ENCODE data around the gene FKBP5. TPM values are rescaled to one million over a fixed set of nuclear protein-coding genes. Genes with fewer than 3 reads are reported as not detected.
A peak's percentile ranks its signal among the peaks of the same experiment; 100 is the strongest.

The FKBP5 gene
- total RNA-seq, 1 experiment from 2014 or later: 9.4 TPM

DNA sequence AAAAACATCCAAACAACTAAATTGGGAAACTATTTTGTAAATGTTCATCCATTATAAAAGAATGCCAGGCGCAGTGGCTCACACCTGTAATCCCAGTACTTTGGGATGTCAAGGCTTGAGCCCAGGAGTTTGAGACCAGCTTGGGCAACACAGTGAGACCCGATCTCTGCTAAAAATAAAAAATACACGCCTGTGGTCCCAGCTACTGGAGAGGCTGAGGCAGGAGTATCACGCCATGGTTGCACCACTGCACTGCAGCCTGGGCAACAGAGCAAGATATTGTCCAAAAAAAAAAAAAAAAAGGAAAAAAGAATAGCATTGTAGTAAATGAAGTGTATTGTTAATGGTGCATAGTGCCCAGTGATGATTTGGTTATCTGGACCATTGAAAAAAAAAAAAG is 38.7 kb downstream of the FKBP5 start:
- H3K27me3 ChIP-seq: no peaks in the 10 kb centered on the region
- H3K36me3 ChIP-seq: no peaks in the 10 kb centered on the region
- no peak for DNase-seq
- no peak overlapping the region for H3K4me3 ChIP-seq
- H3K9me3 ChIP-seq: no peaks in the 10 kb centered on the region; the same call in 1 of the 2 replicates

- Histone ChIP-seq H3K27me3 (no peaks in the 10 kb centered on the region), H3K9me3 (no peaks in the 10 kb centered on the region)
- DNase-seq: no peak
Measured at GRCh38 chr6:35648203-35648602, 40.5 kb downstream of the FKBP5 start.

DNA sequence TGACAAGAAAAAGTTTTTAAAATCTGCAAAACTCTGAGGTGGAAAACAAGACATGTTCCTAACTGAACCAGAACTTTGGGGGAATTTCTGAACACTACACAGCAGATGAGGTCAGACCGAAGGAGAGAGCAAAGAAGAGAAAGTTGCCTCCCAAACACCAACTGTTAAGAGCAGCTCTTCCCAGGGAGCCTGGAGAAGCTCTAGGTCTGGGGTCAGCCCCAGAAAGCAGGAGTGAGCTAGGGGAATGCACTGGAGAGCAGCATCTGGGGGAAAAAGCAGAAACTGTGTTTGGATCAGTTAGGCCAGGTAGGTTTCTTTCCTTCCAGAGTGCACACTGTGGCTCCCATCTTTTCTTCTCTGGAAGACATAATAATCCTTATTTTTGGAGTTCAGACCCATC is 41.3 kb downstream of the FKBP5 start:
- H3K36me3 ChIP-seq: no peaks in the 10 kb centered on the region
- no peak for DNase-seq
- no peak overlapping the region for H3K4me3 ChIP-seq
- no peaks in the 10 kb centered on the region for H3K27me3 ChIP-seq
- H3K9me3 ChIP-seq: no peaks in the 10 kb centered on the region

More at GRCh38 chr6:35648203-35648602, 40.5 kb downstream of the FKBP5 start:
- no peaks in the 10 kb centered on the region for H3K36me3 ChIP-seq
- no peak overlapping the region for H3K4me3 ChIP-seq

DNA sequence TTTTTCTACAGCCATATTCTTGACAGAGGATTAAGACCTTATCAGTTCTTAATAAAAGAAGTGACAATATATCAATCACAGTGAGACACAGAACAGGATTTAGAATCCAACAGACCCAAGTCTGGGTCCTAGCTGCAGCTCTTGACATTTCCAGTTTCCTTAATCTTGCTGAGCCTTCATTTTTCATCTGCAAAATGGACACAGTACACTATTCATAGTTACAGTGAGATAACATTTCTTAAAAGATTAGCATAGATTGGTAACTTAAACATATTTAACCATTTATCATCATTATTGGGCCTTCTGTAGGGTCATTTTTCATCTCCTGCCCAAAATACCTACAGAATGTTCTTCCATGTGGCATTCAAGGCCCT is 45.6 kb downstream of the FKBP5 start:
- DNase-seq: no peak
- H3K9me3 ChIP-seq: no peaks in the 10 kb centered on the region
- H3K36me3 ChIP-seq: 0 out of 2 replicates have a peak, but pooled peaks cover 3% of the 10 kb centered on the region
- H3K27me3 ChIP-seq: no peaks in the 10 kb centered on the region
- H3K4me3 ChIP-seq: no peak overlapping the region

GRCh38 chr6:35642471-35643161 is 46.1 kb downstream of the FKBP5 start:
- Histone ChIP-seq H3K27me3 (no peaks in the 10 kb centered on the region), H3K4me3 (no peak overlapping the region), H3K9me3 (no peaks in the 10 kb centered on the region), H3K36me3 (0 out of 2 replicates have a peak, but pooled peaks cover 3% of the 10 kb centered on the region)
- no peak for DNase-seq

GRCh38 chr6:35640017-35640664 is 48.6 kb downstream of the FKBP5 start:
- Histone ChIP-seq H3K36me3 (0 out of 2 replicates have a peak, but pooled peaks cover 3% of the 10 kb centered on the region), H3K27me3 (no peaks in the 10 kb centered on the region), H3K4me3 (no peak overlapping the region), H3K9me3 (no peaks in the 10 kb centered on the region)
- no peak for DNase-seq

GRCh38 chr6:35638679-35639078 is 50.0 kb downstream of the FKBP5 start:
- no peaks in the 10 kb centered on the region for H3K27me3 ChIP-seq
- H3K36me3 ChIP-seq: 0 out of 2 replicates have a peak, but pooled peaks cover 3% of the 10 kb centered on the region
- no peak overlapping the region for H3K4me3 ChIP-seq
- no peaks in the 10 kb centered on the region for H3K9me3 ChIP-seq
- no peak for DNase-seq

GRCh38 chr6:35637911-35638310 is 50.8 kb downstream of the FKBP5 start:
- Histone ChIP-seq H3K36me3 (0 out of 2 replicates have a peak, but pooled peaks cover 3% of the 10 kb centered on the region), H3K9me3 (no peaks in the 10 kb centered on the region), H3K27me3 (no peaks in the 10 kb centered on the region), H3K4me3 (no peak overlapping the region)
- DNase-seq: no peak

DNA sequence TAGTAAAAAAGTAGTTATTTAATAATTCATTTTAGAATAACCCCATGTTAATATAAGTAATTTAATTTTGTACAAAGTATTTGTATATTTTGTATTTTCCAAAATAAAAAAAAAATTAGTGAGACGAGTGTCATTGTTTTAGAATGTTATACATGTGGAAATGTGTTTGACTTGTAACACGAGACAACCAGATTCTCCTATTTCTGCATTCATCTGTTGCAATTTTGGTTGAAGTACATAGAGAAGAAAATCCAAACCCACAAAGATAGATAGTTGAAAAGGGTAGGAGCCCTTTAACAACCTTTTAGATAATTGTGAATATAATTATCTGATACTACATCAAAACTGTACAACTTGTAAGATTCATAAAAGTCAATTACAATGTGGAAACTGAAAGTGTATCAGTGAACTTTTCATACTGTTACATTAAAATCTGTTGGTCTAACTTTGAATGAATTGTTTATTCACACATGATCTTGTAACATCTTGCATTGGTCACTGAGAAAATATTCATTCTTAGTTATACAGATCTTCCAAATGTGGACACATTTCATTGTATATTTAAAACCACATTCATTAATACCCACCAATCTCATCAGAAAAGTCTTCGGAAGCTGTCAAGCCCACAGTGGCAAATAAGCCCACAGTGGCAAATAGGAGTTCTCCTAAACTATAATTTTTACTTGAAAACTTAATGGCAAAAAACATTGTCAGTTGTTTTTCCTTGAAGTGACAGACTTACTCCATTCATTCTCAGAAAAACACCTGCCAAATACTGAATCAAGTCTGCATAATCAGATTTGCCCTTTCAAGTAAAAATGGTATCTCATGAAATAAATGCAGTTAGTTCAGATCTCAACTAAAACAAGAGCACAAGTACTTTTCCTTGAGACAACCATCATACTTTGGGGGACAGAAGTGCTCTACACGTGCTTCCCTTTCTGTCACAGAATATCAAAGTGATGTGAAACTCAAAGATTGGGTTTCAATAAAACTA is 52.8 kb downstream of the FKBP5 start:
- H3K4me3 ChIP-seq: no peak overlapping the region
- no peaks in the 10 kb centered on the region for H3K9me3 ChIP-seq
- 0 out of 2 replicates have a peak, but pooled peaks cover 3% of the 10 kb centered on the region for H3K36me3 ChIP-seq
- H3K27me3 ChIP-seq: no peaks in the 10 kb centered on the region
- DNase-seq: no peak

DNA sequence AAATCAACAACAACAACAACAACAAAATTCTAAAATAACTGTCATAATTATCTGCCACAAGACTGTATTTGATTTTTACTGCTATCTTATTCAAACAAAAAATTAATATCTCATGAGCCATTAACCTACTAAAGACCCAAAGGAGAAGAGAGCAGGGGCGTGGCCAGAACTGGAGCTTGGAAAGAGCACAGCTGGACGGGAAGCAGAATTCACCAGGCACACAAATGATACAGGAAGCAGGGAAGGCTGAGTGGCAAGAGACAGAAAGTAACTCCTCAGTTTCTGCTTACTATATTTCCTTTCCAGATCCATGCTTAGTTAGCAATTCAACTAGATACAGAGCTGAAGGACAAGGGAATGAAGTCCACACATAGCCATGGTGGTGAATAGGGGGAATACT is 54.4 kb downstream of the FKBP5 start:
- no peaks in the 10 kb centered on the region for H3K27me3 ChIP-seq
- no peak overlapping the region for H3K4me3 ChIP-seq
- no peaks in the 10 kb centered on the region for H3K36me3 ChIP-seq
- no peak for DNase-seq
- H3K9me3 ChIP-seq: no peaks in the 10 kb centered on the region

GRCh38 chr6:35633579-35634089 is 55.1 kb downstream of the FKBP5 start:
- H3K27me3 ChIP-seq: no peaks in the 10 kb centered on the region
- no peaks in the 10 kb centered on the region for H3K36me3 ChIP-seq
- no peaks in the 10 kb centered on the region for H3K9me3 ChIP-seq
- H3K4me3 ChIP-seq: no peak overlapping the region
- no peak for DNase-seq

GRCh38 chr6:35629876-35630378 is 58.8 kb downstream of the FKBP5 start:
- H3K9me3 ChIP-seq: no peaks in the 10 kb centered on the region
- peak; percentile 31 for DNase-seq
- no peaks in the 10 kb centered on the region for H3K27me3 ChIP-seq
- H3K36me3 ChIP-seq: no peaks in the 10 kb centered on the region
- no peak overlapping the region for H3K4me3 ChIP-seq

DNA sequence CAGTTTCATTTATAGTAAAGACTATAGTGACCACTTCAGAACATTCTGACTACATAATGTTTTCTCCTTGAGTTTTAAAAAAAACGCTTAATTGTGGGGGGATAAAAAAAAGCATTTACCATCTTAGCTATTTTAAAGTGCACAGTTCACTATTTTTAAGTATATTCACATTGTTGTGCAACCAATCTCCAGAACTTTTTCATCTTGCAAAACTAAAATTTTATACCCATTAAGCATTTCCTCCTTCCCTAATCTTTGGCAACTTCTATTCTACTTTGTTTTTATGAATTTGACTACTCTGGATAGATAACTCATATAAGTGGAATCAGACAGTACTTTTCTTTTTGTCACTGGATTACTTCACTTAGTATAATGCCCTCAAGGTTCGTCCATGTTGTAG is 62.3 kb downstream of the FKBP5 start:
- no peak for DNase-seq
- no peaks in the 10 kb centered on the region for H3K36me3 ChIP-seq
- no peaks in the 10 kb centered on the region for H3K27me3 ChIP-seq
- H3K9me3 ChIP-seq: no peaks in the 10 kb centered on the region
- H3K4me3 ChIP-seq: no peak overlapping the region

DNA sequence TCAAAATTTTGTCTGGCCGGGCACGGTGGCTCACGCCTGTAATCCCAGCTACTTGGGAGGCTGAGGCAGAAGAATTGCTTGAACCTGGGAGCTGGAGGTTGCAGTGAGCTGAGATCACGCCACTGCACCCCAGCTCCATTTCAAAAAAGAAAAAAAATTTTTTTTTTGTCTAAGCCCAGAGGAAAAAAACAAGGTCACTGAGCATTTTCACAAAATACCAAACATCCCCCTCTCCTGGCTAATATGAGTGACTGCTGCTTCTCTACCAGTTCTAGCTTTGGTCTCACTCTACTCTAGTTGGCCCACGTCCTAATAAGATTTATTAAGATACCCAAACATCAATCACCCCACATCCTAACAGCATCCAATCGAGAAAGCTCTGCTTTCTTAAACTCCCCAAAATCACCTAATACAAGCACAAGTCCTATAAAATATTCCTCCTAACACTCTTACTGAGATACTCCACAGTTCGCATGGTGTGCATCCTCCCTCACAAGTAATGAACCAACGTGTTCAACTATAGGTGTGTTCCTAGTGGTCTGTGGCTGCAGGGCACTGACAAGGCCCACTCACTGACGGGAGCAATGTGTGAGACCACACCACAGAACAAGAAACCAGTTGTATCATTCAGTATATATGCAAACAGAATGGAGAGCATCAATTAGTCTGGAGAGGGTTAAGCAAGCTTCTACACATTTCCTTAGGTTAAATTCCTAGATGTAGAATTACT is 64.2 kb downstream of the FKBP5 start:
- DNase-seq: no peak

DNA sequence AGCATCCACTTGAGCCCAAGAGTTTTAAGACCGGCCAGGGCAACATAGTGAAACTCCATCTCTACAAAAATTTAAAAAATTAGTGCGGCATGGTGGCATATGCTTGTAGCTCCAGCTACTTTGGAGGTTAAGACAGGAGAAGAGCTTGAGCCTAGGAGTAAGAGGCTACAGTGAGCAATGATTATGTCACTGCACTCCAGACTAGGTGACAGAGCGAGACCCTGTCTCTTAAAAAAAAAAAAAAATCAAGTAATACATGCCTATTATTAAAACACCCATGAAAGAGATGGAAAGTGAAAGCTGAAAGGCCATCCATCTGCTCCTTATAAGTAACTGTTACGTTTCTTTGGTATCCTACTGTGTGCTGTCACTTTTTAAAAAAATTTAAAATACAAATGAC is 66.4 kb downstream of the FKBP5 start:
- Histone ChIP-seq H3K4me3 (no peak overlapping the region), H3K27me3 (no peaks in the 10 kb centered on the region)
- DNase-seq: no peak

More for the DNA sequence above, 64.2 kb downstream of the FKBP5 start:
- Histone ChIP-seq H3K36me3 (no peaks in the 10 kb centered on the region), H3K9me3 (no peaks in the 10 kb centered on the region), H3K4me3 (no peak overlapping the region), H3K27me3 (no peaks in the 10 kb centered on the region)

GRCh38 chr6:35620706-35621105 is 68.0 kb downstream of the FKBP5 start:
- Histone ChIP-seq H3K27me3 (no peaks in the 10 kb centered on the region), H3K4me3 (no peak overlapping the region), H3K9me3 (no peaks in the 10 kb centered on the region), H3K36me3 (no peaks in the 10 kb centered on the region)
- no peak for DNase-seq

More for the DNA sequence above, 66.4 kb downstream of the FKBP5 start:
- no peaks in the 10 kb centered on the region for H3K9me3 ChIP-seq
- H3K36me3 ChIP-seq: no peaks in the 10 kb centered on the region

Measured in MG63 (cell line).